ENCODE data around the gene PTGES3. TPM values are rescaled to one million over a fixed set of nuclear protein-coding genes. Genes with fewer than 3 reads are reported as not detected.

PTGES3 gene
- total RNA-seq, 1 experiment from 2014 or later: 435 TPM

GRCh38 chr12:56716458-56716857, 28.4 kb upstream of the PTGES3 start:
- Histone ChIP-seq H3K23ac (ENCODE audit: insufficient read length, low read depth, low read length) (no peak overlapping the region), H3K4me2 (ENCODE audit: insufficient read depth, insufficient read length, low read length) (no peak overlapping the region), H3K27me3 (ENCODE audit: insufficient read depth, low read length) (no peaks in the 10 kb centered on the region), H3K9me3 (ENCODE audit: control insufficient read depth, low read depth, low read length) (no peaks in the 10 kb centered on the region), H3K79me2 (ENCODE audit: insufficient read depth, low read length) (peaks cover 20% of the 10 kb centered on the region; the same call in 1 of the 2 replicates), H4K5ac (ENCODE audit: insufficient read length, low read depth, low read length) (no peak overlapping the region), H3T11ph (ENCODE audit: low read length) (no peak overlapping the region), H4K91ac (ENCODE audit: insufficient read length, low read depth, low read length) (no peak overlapping the region), H2AK5ac (ENCODE audit: insufficient read length, low read length) (no peak overlapping the region), H3K4ac (ENCODE audit: low read depth, low read length) (no peak overlapping the region), H2BK15ac (ENCODE audit: low read depth, low read length) (no peak overlapping the region), H3K9ac (ENCODE audit: extremely low read depth, insufficient read length, low read length) (no peak overlapping the region), H3K4me1 (ENCODE audit: insufficient read depth, low read length) (peaks cover 2% of the 10 kb centered on the region), H2BK120ac (ENCODE audit: low read depth, low read length, poor library complexity, severe bottlenecking) (no peak overlapping the region), H2BK5ac (ENCODE audit: insufficient read length, low read length) (no peak overlapping the region), H3K14ac (ENCODE audit: insufficient read depth, low read length) (no peak overlapping the region), H2AFZ (ENCODE audit: low read length) (no peak overlapping the region), H3K18ac (ENCODE audit: insufficient read length, low read depth, low read length) (no peak overlapping the region), H3K27ac (ENCODE audit: insufficient read length, low read depth, low read length) (no peak overlapping the region), H4K20me1 (ENCODE audit: control insufficient read depth, insufficient read depth, insufficient read length) (no peaks in the 10 kb centered on the region), H3K56ac (ENCODE audit: insufficient read length, low read depth, low read length) (no peak overlapping the region), H2BK12ac (ENCODE audit: insufficient read length, low read depth, low read length) (no peak overlapping the region), H2BK20ac (ENCODE audit: low read depth, low read length, poor library complexity, severe bottlenecking) (no peak overlapping the region), H4K8ac (replicated peaks; ENCODE audit: insufficient read length, low read depth, low read length) (no peak overlapping the region), H3K23me2 (ENCODE audit: insufficient read length, low read depth, low read length, poor library complexity, severe bottlenecking) (no peaks in the 10 kb centered on the region), H3K79me1 (ENCODE audit: insufficient read depth, low read depth, low read length, poor library complexity, severe bottlenecking) (peaks cover 10% of the 10 kb centered on the region)
- Mint-ChIP-seq H3K27ac (peak overlapping the region; percentile 28 to 90 (median 87); a peak in 6 of 7 replicates), H3K4me1 (peaks cover 42 to 45% of the 10 kb centered on the region in 2 experiments), H3K27me3 (ENCODE audit: low read depth) (no peaks in the 10 kb centered on the region), H3K9me3 (no peaks in the 10 kb centered on the region), H3K36me3 (ENCODE audit: insufficient read depth in 1 of 3, low read depth in 3 of 3) (peaks cover 79 to 85% (median 83%) of the 10 kb centered on the region in 3 experiments), H3K4me3 (no peak overlapping the region)
- no peak for DNase-seq
- whole genome bisulfite sequencing (ENCODE audit: extremely low coverage, insufficient read length, low lambda C conversion rate): no CpG with 5 or more reads among the region's 1 CpG
- TF ChIP-seq, protein P1, sequence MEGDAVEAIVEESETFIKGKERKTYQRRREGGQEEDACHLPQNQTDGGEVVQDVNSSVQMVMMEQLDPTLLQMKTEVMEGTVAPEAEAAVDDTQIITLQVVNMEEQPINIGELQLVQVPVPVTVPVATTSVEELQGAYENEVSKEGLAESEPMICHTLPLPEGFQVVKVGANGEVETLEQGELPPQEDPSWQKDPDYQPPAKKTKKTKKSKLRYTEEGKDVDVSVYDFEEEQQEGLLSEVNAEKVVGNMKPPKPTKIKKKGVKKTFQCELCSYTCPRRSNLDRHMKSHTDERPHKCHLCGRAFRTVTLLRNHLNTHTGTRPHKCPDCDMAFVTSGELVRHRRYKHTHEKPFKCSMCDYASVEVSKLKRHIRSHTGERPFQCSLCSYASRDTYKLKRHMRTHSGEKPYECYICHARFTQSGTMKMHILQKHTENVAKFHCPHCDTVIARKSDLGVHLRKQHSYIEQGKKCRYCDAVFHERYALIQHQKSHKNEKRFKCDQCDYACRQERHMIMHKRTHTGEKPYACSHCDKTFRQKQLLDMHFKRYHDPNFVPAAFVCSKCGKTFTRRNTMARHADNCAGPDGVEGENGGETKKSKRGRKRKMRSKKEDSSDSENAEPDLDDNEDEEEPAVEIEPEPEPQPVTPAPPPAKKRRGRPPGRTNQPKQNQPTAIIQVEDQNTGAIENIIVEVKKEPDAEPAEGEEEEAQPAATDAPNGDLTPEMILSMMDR (conservative IDR thresholded peaks at IDR 0.05): no peak

Measured in H9 (cell line).